H9 (cell line): Measurements from ENCODE around the gene ZNF319. TPM values are rescaled to one million over a fixed set of nuclear protein-coding genes. Genes with fewer than 3 reads are reported as not detected.
A peak's percentile ranks its signal among the peaks of the same experiment; 100 is the strongest.

Source experiments
- DNase-seq: peaks from one replicate; pipeline ENCODE4 v3.0.0-alpha.2; 2017
- H2AFZ ChIP-seq: one replicate; pipeline ENCODE4 v1.6.1; 2013; ENCODE audit warnings: mild to moderate bottlenecking, low read length, control low read depth, moderate library complexity
- H2AK5ac ChIP-seq: 2 replicates; pipeline ENCODE4 v1.6.1; 2013; ENCODE audit warnings: low read length, control low read depth, mixed read lengths; ENCODE audit not compliant: insufficient read length
- H2BK120ac ChIP-seq: one replicate; pipeline ENCODE4 v1.6.1; 2013; ENCODE audit warnings: low read depth, mild to moderate bottlenecking, low read length, control low read depth, inconsistent platforms; ENCODE audit not compliant: poor library complexity, severe bottlenecking
- H2BK12ac ChIP-seq: 2 replicates; pipeline ENCODE4 v1.6.1; 2013; ENCODE audit warnings: low read length, control low read depth, mixed read lengths, low read depth; ENCODE audit not compliant: insufficient read length
- H2BK15ac ChIP-seq: 2 replicates; pipeline ENCODE4 v1.6.1; 2013; ENCODE audit warnings: low read depth, low read length, control low read depth
- H2BK20ac ChIP-seq: one replicate; pipeline ENCODE4 v1.6.1; 2013; ENCODE audit warnings: low read depth, mild to moderate bottlenecking, low read length, control low read depth, inconsistent platforms; ENCODE audit not compliant: poor library complexity, severe bottlenecking
- H2BK5ac ChIP-seq: 2 replicates; pipeline ENCODE4 v1.6.1; 2013; ENCODE audit warnings: low read length, control low read depth, mixed read lengths; ENCODE audit not compliant: insufficient read length
- H3K14ac ChIP-seq: 2 replicates; pipeline ENCODE4 v1.6.1; 2013; ENCODE audit warnings: low read length, control low read depth; ENCODE audit not compliant: insufficient read depth
- H3K18ac ChIP-seq: 2 replicates; pipeline ENCODE4 v1.6.1; 2013; ENCODE audit warnings: low read depth, mild to moderate bottlenecking, mixed read lengths, low read length, control low read depth; ENCODE audit not compliant: insufficient read length
- H3K23ac ChIP-seq: 2 replicates; pipeline ENCODE4 v1.6.1; 2013; ENCODE audit warnings: low read length, control low read depth, mixed read lengths, low read depth; ENCODE audit not compliant: insufficient read length
- H3K23me2 ChIP-seq: 2 replicates; pipeline ENCODE4 v1.6.1; 2013; ENCODE audit warnings: low read depth, mild to moderate bottlenecking, mixed read lengths, low read length, control low read depth; ENCODE audit not compliant: insufficient read length, poor library complexity, severe bottlenecking
- H3K27ac ChIP-seq: 2 replicates; pipeline ENCODE4 v1.5.1; 2013; ENCODE audit warnings: low read length, control low read depth, mixed read lengths, low read depth; ENCODE audit not compliant: insufficient read length
- H3K27me3 ChIP-seq: 2 replicates; pipeline ENCODE4 v1.6.1; 2013; ENCODE audit warnings: low read length, control low read depth, inconsistent platforms; ENCODE audit not compliant: insufficient read depth
- H3K4ac ChIP-seq: 2 replicates; pipeline ENCODE4 v1.6.1; 2013; ENCODE audit warnings: low read depth, mild to moderate bottlenecking, control low read depth, inconsistent platforms, low read length, moderate library complexity
- H3K4me1 ChIP-seq: 2 replicates; pipeline ENCODE4 v1.6.1; 2013; ENCODE audit warnings: low read length, control low read depth, inconsistent platforms; ENCODE audit not compliant: insufficient read depth
- H3K4me2 ChIP-seq: 2 replicates; pipeline ENCODE4 v1.6.1; 2013; ENCODE audit warnings: low read length, control low read depth, mixed read lengths; ENCODE audit not compliant: insufficient read length, insufficient read depth
- H3K56ac ChIP-seq: 2 replicates; pipeline ENCODE4 v1.6.1; 2013; ENCODE audit warnings: low read depth, mild to moderate bottlenecking, mixed read lengths, low read length, control low read depth; ENCODE audit not compliant: insufficient read length
- H3K79me1 ChIP-seq: 2 replicates; pipeline ENCODE4 v1.6.1; 2013; ENCODE audit warnings: low read depth, mild to moderate bottlenecking, moderate library complexity, low read length, control low read depth, inconsistent platforms; ENCODE audit not compliant: insufficient read depth, poor library complexity, severe bottlenecking
- H3K79me2 ChIP-seq: 2 replicates; pipeline ENCODE4 v1.6.1; 2013; ENCODE audit warnings: low read length, control low read depth, inconsistent platforms; ENCODE audit not compliant: insufficient read depth
- H3K9ac ChIP-seq: 2 replicates; pipeline ENCODE4 v1.6.1; 2013; ENCODE audit warnings: low read length, control low read depth, mixed read lengths; ENCODE audit not compliant: insufficient read length; ENCODE audit errors: extremely low read depth
- H3K9me3 ChIP-seq: one replicate; pipeline ENCODE4 v1.6.1; 2013; ENCODE audit warnings: low read depth, low read length, inconsistent platforms; ENCODE audit not compliant: control insufficient read depth
- H3T11ph ChIP-seq: one replicate; pipeline ENCODE4 v1.6.1; 2013; ENCODE audit warnings: mild to moderate bottlenecking, low read length, control low read depth, inconsistent platforms
- H4K20me1 ChIP-seq: one replicate; pipeline ENCODE4 v1.6.1; 2013; ENCODE audit not compliant: control insufficient read depth, insufficient read length, insufficient read depth
- H4K5ac ChIP-seq: 2 replicates; pipeline ENCODE4 v1.6.1; 2013; ENCODE audit warnings: low read depth, mild to moderate bottlenecking, mixed read lengths, low read length, control low read depth; ENCODE audit not compliant: insufficient read length
- H4K8ac ChIP-seq: replicated peaks from 2 replicates; pipeline ENCODE4 v1.6.1; 2013; ENCODE audit warnings: low read length, control low read depth, mixed read lengths, low read depth; ENCODE audit not compliant: insufficient read length
- H4K91ac ChIP-seq: 2 replicates; pipeline ENCODE4 v1.6.1; 2013; ENCODE audit warnings: low read depth, mild to moderate bottlenecking, moderate library complexity, mixed read lengths, low read length, control low read depth; ENCODE audit not compliant: insufficient read length
- H3K27ac Mint-ChIP-seq, 3 experiments: 2 replicates in 2 of 3; 3 replicates in 1 of 3; pipeline ENCODE4 v1.8.0; 2020 to 2021; ENCODE audit warnings: mixed read lengths in 3 of 3, mild to moderate bottlenecking in 1 of 3, moderate library complexity in 1 of 3
- H3K27me3 Mint-ChIP-seq: 2 replicates; pipeline ENCODE4 v1.8.0; 2021; ENCODE audit warnings: low read depth, mild to moderate bottlenecking, moderate library complexity, mixed read lengths
- H3K36me3 Mint-ChIP-seq, 3 experiments: 2 replicates in 2 of 3; 3 replicates in 1 of 3; pipeline ENCODE4 v1.8.0; 2020 to 2021; ENCODE audit warnings: low read depth in 3 of 3, mixed read lengths in 3 of 3; ENCODE audit not compliant: insufficient read depth in 1 of 3
- H3K4me1 Mint-ChIP-seq, 2 experiments: 2 replicates each; pipeline ENCODE4 v1.8.0; 2020; ENCODE audit warnings: mixed read lengths in 2 of 2
- H3K4me3 Mint-ChIP-seq, 2 experiments: 2 replicates in 1 of 2; 3 replicates in 1 of 2; pipeline ENCODE4 v1.8.0; 2020 to 2021; ENCODE audit warnings: mild to moderate bottlenecking in 2 of 2, mixed read lengths in 2 of 2, moderate library complexity in 1 of 2
- H3K9me3 Mint-ChIP-seq, 2 experiments: 2 replicates in 1 of 2; 3 replicates in 1 of 2; pipeline ENCODE4 v1.8.0; 2020; ENCODE audit warnings: mild to moderate bottlenecking in 2 of 2, mixed read lengths in 2 of 2, moderate library complexity in 1 of 2
- CTCF ChIP-seq: fragments of 200-600 bp; sonication (generic); conservative IDR thresholded peaks from 3 replicates; pipeline ENCODE4 v1.8.0; 2021; ENCODE audit warnings: antibody characterized with exemption, mild to moderate bottlenecking
- WGBS: extraction: QIAGEN DNeasy Blood & Tissue Kit; methylation state at CpG from one replicate; pipeline ENCODE4 v1.1.7; 2013; ENCODE audit warnings: missing lambda C conversion rate, low lambda C conversion rate, mixed read lengths; ENCODE audit not compliant: insufficient read length; ENCODE audit errors: extremely low coverage; 5-methylcytosine and 5-hydroxymethylcytosine counted together
- total RNA-seq: library from RNA; stranded (reverse); gene quantifications from 2 replicates; pipeline ENCODE4 v1.2.1, GENCODE V29; 2021

The ZNF319 gene
- total RNA-seq, 1 experiment from 2014 or later = 5.6 TPM

- peaks cover 6 to 8% of the 10 kb centered on the region in 2 experiments; a peak in 2 of 4 replicates for H3K4me1 Mint-ChIP-seq
- H2BK12ac ChIP-seq = no peak overlapping the region
- no peak overlapping the region for H3K4me3 Mint-ChIP-seq
- H2AFZ ChIP-seq = no peak overlapping the region
- H3K23ac ChIP-seq = no peak overlapping the region
- no peak overlapping the region for H3T11ph ChIP-seq
- H3K4me1 ChIP-seq = no peaks in the 10 kb centered on the region
- H3K36me3 Mint-ChIP-seq = no peaks in the 10 kb centered on the region
- no peak overlapping the region for H3K4me2 ChIP-seq
- peak overlapping the region; percentile 52; the same call in 1 of the 2 replicates for H3K14ac ChIP-seq
- H2BK15ac ChIP-seq = no peak overlapping the region
- no peaks in the 10 kb centered on the region for H3K9me3 Mint-ChIP-seq
- DNase-seq = no peak
- H3K23me2 ChIP-seq = no peaks in the 10 kb centered on the region
- no peak for TF ChIP-seq CTCF
- no peaks in the 10 kb centered on the region for H3K9me3 ChIP-seq
- no peak overlapping the region for H4K91ac ChIP-seq
- H3K27me3 ChIP-seq = no peaks in the 10 kb centered on the region
- no peak overlapping the region for H3K27ac Mint-ChIP-seq
- no peak overlapping the region for H3K4ac ChIP-seq
- H3K27ac ChIP-seq = no peak overlapping the region
- no peak overlapping the region for H2BK5ac ChIP-seq
- no peaks in the 10 kb centered on the region for H3K79me1 ChIP-seq
- H3K56ac ChIP-seq = no peak overlapping the region
- H2AK5ac ChIP-seq = no peak overlapping the region
- no CpG with 5 or more reads among the region's 13 CpGs for WGBS
- H4K5ac ChIP-seq = no peak overlapping the region
- H2BK20ac ChIP-seq = no peak overlapping the region
- H3K9ac ChIP-seq = no peak overlapping the region
- no peak overlapping the region for H2BK120ac ChIP-seq
- H3K79me2 ChIP-seq = no peaks in the 10 kb centered on the region
- no peak overlapping the region for H3K18ac ChIP-seq
- H3K27me3 Mint-ChIP-seq = no peaks in the 10 kb centered on the region
- peak overlapping the region; percentile 23 for H4K8ac ChIP-seq
- H4K20me1 ChIP-seq = no peaks in the 10 kb centered on the region
Measured at GRCh38 chr16:57946181-57946801, 54.2 kb downstream of the ZNF319 start.
